HepG2 (cell line): ENCODE measurements around the gene SOAT1.

Source experiments
- POLR2A ChIP-seq, 2 experiments: IDR thresholded peaks; 2 replicates each; pipeline ENCODE4 v1.6.1; 2011; ENCODE audit warnings: low read depth in 2 of 2, low read length in 2 of 2, mild to moderate bottlenecking in 1 of 2, moderate library complexity in 1 of 2; ENCODE audit not compliant: insufficient read depth in 1 of 2
- XRCC5 ChIP-seq: fragments of 200-400 bp; formaldehyde crosslinking; optimal IDR thresholded peaks from 2 replicates; pipeline ENCODE3; 2017; ENCODE audit warnings: mild to moderate bottlenecking, low read length
- TF ChIP-seq, protein P1 (sequence below): sonication (generic); formaldehyde crosslinking; IDR thresholded peaks from 2 replicates; pipeline ENCODE4 v1.5.0; 2020; ENCODE audit warnings: mild to moderate bottlenecking, missing genetic modification reagents, moderate library complexity

DNA sequence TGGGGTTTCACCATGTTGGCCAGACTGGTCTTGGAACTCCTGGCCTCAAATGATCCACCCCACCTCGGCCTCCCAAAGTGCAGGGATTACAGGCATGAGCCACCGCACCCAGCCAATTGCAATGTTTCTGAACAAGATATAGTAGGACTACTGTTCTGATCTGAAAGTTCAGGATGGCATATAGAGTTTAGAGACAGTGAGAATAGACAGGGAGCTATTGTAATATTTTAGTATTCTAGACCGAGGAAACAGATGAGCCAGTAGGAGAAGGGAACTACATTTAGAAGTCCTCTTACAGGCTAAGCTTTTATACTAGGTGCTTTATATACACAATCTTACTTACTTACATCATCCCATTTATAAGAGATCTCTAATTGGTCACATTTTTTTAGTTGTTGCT lies 33.1 kb downstream of the SOAT1 start:
- no peak for TF ChIP-seq XRCC5
- TF ChIP-seq, protein P1, sequence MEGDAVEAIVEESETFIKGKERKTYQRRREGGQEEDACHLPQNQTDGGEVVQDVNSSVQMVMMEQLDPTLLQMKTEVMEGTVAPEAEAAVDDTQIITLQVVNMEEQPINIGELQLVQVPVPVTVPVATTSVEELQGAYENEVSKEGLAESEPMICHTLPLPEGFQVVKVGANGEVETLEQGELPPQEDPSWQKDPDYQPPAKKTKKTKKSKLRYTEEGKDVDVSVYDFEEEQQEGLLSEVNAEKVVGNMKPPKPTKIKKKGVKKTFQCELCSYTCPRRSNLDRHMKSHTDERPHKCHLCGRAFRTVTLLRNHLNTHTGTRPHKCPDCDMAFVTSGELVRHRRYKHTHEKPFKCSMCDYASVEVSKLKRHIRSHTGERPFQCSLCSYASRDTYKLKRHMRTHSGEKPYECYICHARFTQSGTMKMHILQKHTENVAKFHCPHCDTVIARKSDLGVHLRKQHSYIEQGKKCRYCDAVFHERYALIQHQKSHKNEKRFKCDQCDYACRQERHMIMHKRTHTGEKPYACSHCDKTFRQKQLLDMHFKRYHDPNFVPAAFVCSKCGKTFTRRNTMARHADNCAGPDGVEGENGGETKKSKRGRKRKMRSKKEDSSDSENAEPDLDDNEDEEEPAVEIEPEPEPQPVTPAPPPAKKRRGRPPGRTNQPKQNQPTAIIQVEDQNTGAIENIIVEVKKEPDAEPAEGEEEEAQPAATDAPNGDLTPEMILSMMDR (CRISPR knock-in tag): no peak
- TF ChIP-seq POLR2A (IDR thresholded peaks at IDR 0.05; ENCODE audit: insufficient read depth in 1 of 2, low read depth in 2 of 2, low read length in 2 of 2): no peak
